Vagina (tissue), 2 donors: ENCODE results near the gene ALG6.

Source experiments
- POLR2A ChIP-seq, 2 donors: fragments of 450-650 bp; IDR thresholded peaks; one replicate each; pipeline ENCODE4 v1.6.1; 2017; ENCODE audit warnings: antibody characterized with exemption in 2 of 2, mild to moderate bottlenecking in 2 of 2, moderate library complexity in 2 of 2
- TF ChIP-seq, protein P1 (sequence below), 3 experiments: fragments of 450-650 bp in 2 of 3; fragments of 200-600 bp in 1 of 3; sonication (generic) in 1 of 3; IDR thresholded peaks; one replicate each; pipeline ENCODE4 v1.5.1; 2017 to 2019; ENCODE audit warnings: antibody characterized with exemption in 3 of 3, mild to moderate bottlenecking in 2 of 3, moderate library complexity in 2 of 3

DNA sequence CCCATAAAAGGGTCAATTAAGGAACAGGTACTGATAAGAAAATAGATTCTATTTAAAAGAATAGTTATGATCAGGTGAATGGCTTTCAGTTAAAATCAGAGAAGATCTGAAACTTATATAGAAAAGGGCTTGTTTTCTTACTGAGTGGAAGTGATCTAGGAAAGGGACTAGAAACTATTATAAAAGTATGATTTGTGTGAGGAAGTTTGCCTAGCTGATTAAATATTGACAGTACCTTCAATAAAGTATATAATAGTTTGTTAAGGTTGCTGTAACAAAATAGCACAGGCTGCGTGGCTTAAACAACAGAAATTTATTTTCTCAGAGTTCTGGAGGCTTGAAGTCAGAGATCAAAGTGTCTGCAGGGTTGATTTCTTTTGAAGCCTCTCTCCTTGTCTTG lies 5.4 kb upstream of the ALG6 start:
- no peak for TF ChIP-seq POLR2A (IDR thresholded peaks at IDR 0.05)
- TF ChIP-seq, protein P1, sequence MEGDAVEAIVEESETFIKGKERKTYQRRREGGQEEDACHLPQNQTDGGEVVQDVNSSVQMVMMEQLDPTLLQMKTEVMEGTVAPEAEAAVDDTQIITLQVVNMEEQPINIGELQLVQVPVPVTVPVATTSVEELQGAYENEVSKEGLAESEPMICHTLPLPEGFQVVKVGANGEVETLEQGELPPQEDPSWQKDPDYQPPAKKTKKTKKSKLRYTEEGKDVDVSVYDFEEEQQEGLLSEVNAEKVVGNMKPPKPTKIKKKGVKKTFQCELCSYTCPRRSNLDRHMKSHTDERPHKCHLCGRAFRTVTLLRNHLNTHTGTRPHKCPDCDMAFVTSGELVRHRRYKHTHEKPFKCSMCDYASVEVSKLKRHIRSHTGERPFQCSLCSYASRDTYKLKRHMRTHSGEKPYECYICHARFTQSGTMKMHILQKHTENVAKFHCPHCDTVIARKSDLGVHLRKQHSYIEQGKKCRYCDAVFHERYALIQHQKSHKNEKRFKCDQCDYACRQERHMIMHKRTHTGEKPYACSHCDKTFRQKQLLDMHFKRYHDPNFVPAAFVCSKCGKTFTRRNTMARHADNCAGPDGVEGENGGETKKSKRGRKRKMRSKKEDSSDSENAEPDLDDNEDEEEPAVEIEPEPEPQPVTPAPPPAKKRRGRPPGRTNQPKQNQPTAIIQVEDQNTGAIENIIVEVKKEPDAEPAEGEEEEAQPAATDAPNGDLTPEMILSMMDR (IDR thresholded peaks at IDR 0.05) = no peak
